Peyer's patch (tissue), 4 donors: ENCODE results near the gene RNF115. TPM values are rescaled to one million over a fixed set of nuclear protein-coding genes. Genes with fewer than 3 reads are reported as not detected.

Experiments used
- DNase-seq, 3 donors: peaks; one replicate each; pipeline ENCODE4 v3.0.0-alpha.2; 2017 to 2019
- H3K27ac ChIP-seq, 4 donors: fragments of 200-600 bp; sonication (generic); one replicate each; pipeline ENCODE4 v1.5.1; 2016 to 2019
- H3K27me3 ChIP-seq, 2 donors: fragments of 200-600 bp; sonication (generic); one replicate each; pipeline ENCODE4 v1.5.1; 2019
- H3K36me3 ChIP-seq, 3 donors: fragments of 200-600 bp; sonication (generic); one replicate each; pipeline ENCODE4 v1.5.1; 2016 to 2019
- H3K4me1 ChIP-seq, 4 donors: fragments of 200-600 bp; sonication (generic); one replicate each; pipeline ENCODE4 v1.5.1; 2016 to 2019
- H3K4me3 ChIP-seq, 4 donors: fragments of 200-600 bp; sonication (generic); 1 replicate in 3 of 4; 2 replicates in 1 of 4; pipeline ENCODE4 v1.5.1; 2016 to 2019; ENCODE audit warnings: mild to moderate bottlenecking in 1 of 4
- H3K9me3 ChIP-seq, 4 donors: fragments of 200-600 bp; sonication (generic); one replicate each; pipeline ENCODE4 v1.5.1; 2016 to 2019; ENCODE audit warnings: mild to moderate bottlenecking in 1 of 4
- CTCF ChIP-seq, 6 experiments: fragments of 450-650 bp in 4 of 6; fragments of 200-600 bp in 2 of 6; sonication (generic) in 1 of 6; IDR thresholded peaks; one replicate each; pipeline ENCODE4 v1.5.1; 2017 to 2019; ENCODE audit warnings: antibody characterized with exemption in 6 of 6, mild to moderate bottlenecking in 3 of 6, moderate library complexity in 1 of 6
- POLR2A ChIP-seq, 2 donors: fragments of 450-650 bp; IDR thresholded peaks; one replicate each; pipeline ENCODE4 v1.5.1; 2017; ENCODE audit warnings: antibody characterized with exemption in 2 of 2, mild to moderate bottlenecking in 2 of 2, moderate library complexity in 2 of 2
- total RNA-seq, 4 donors: library from RNA; depleted of rRNA; stranded (reverse); fragments of >200 nt; gene quantifications; one replicate each; pipeline ENCODE4 v1.1.0, GENCODE V29; 2016

Gene RNF115
- total RNA-seq, 4 donors from 2014 or later: 10.2 to 31.4 (median 15.0) TPM

GRCh38 chr1:145859491-145860023 is 35.7 kb upstream of the RNF115 start:
- H3K27ac ChIP-seq: peak overlapping the region; percentile 86 to 95 (median 89)
- H3K4me1 ChIP-seq: peaks cover 0 to 15% (median 3%) of the 10 kb centered on the region in 4 donors
- H3K9me3 ChIP-seq: no peaks in the 10 kb centered on the region
- H3K27me3 ChIP-seq: no peaks in the 10 kb centered on the region
- H3K36me3 ChIP-seq: peaks cover 0 to 22% (median 0%) of the 10 kb centered on the region in 3 donors
- H3K4me3 ChIP-seq: peak overlapping the region; percentile 81 to 91 (median 87)
- peak; percentile 89 to 94 (median 89) for DNase-seq
- TF ChIP-seq CTCF (IDR thresholded peaks at IDR 0.05) (peak in 2 of 6 experiments; percentile 9 to 11), POLR2A (IDR thresholded peaks at IDR 0.05) (peak; percentile 34 to 51)

DNA sequence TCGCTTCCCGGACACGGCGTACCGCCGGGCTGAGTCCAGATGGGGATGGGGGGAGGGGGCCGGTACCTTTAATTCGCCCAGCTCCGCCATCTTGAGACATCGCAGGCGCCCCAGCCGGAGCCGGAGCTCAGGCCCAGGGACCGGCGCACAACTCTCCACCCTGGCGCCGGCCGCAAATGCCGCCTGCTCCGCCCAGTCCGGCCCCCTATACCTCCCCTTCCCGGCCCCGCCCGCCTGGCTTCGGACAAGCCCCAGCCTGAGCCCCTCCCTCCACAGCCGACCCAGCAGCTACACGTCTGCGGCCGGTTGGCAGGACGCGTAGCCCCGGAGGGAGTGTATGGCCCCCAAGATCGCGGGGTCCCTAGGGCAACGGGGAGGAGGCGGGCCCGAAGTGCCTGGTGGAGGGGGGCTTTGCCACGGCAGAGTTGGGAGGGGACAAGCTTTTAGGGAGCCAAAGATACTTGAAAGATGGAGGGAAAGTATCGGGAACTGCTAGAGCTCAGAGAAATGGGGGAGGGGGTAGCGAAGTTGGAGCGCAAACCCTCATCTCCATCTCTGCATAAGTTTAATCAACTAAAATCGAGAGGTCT is 35.1 kb upstream of the RNF115 start, which contains the start of gene PIAS3:
PIAS3 (minus strand) TSS at position 181 of the 590 bp plus-strand sequence; CDS start at position 90, 91 bp downstream.
- H3K36me3 ChIP-seq: peaks cover 0 to 26% (median 0%) of the 10 kb centered on the region in 3 donors
- peak; percentile 55 to 77 for TF ChIP-seq POLR2A (IDR thresholded peaks at IDR 0.05)
- no peak for TF ChIP-seq CTCF (IDR thresholded peaks at IDR 0.05)
- peaks cover 0 to 15% (median 3%) of the 10 kb centered on the region in 4 donors for H3K4me1 ChIP-seq
- peak; percentile 94 to 97 (median 96) for DNase-seq
- H3K27ac ChIP-seq: peak within 1 kb of the TSS; percentile 86 to 95 (median 89)
- H3K4me3 ChIP-seq: peak within 1 kb of the TSS; percentile 81 to 91 (median 87)
- no peaks in the 10 kb centered on the region for H3K27me3 ChIP-seq
- H3K9me3 ChIP-seq: no peaks in the 10 kb centered on the region

DNA sequence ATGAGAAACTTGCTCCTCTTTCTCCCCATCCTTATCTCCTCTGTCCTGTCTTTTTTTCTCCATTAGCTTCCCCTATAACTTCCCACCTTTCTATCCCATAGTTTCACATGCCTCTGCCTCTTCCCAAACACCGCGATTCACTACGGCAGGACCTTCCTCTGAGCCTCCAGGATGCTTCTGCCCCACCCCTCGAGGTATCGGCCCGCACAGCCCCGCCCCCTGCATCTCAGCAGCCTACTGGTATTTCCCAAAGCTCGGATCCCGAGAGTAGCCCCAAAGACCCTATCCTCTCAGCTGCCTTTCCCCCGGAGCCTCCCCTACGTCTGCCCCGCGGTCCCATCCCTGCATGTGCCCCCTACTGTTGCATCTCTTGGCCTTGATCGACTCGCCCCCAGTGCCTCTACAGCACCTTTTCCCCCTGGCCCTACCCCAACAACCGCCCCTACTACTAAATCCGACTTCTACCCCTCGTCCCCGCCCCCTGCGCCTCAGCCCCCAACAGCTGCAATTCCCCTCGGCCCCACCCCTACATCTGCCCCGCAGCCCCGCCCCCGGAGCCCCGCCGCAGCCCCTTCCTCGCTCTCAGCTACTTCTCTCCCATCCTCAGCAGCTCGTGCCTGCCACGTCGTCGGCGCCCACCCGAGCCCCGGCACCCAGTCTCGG is 34.5 kb upstream of the RNF115 start:
- Histone ChIP-seq H3K27ac (peak overlapping the region; percentile 86 to 95 (median 89)), H3K4me1 (peaks cover 0 to 15% (median 3%) of the 10 kb centered on the region in 4 donors), H3K36me3 (peaks cover 0 to 32% (median 0%) of the 10 kb centered on the region in 3 donors), H3K9me3 (no peaks in the 10 kb centered on the region), H3K27me3 (no peaks in the 10 kb centered on the region), H3K4me3 (peak overlapping the region; percentile 81 to 91 (median 87))
- TF ChIP-seq CTCF (IDR thresholded peaks at IDR 0.05) (no peak), POLR2A (IDR thresholded peaks at IDR 0.05) (no peak)
- peak; percentile 72 to 83 (median 74) for DNase-seq

GRCh38 chr1:145857170-145857569 is 33.3 kb upstream of the RNF115 start:
- Histone ChIP-seq H3K36me3 (peaks cover 0 to 44% (median 0%) of the 10 kb centered on the region in 3 donors), H3K27me3 (no peaks in the 10 kb centered on the region), H3K9me3 (no peaks in the 10 kb centered on the region), H3K4me3 (no peak overlapping the region), H3K27ac (no peak overlapping the region), H3K4me1 (peaks cover 0 to 15% (median 3%) of the 10 kb centered on the region in 4 donors)
- TF ChIP-seq POLR2A (IDR thresholded peaks at IDR 0.05): no peak
- no peak for TF ChIP-seq CTCF (IDR thresholded peaks at IDR 0.05)
- no peak for DNase-seq

DNA sequence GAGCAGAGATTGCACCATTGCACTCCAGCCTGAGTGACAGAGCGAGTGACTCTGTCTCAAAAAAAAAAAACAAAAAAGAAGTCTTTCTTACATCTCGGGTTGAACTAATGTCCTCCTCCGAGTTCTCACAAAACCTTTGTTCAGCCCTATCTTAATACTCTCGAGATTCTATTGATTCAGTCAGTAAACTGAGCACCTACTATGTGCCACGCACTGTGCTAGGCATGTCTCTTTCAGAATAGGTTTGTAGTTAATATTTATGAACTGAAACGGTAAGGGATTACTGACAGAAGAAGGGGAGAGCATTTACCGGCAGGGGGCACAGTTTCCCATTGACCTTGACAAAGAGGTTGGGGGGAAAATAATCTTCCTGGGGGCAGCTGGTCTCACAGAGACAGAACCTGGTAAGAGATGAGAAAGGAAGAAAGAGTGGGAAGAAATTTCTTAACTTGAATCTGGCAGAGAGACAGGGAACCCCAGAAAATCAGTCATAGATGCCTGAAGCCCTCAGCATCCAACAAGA is 31.6 kb upstream of the RNF115 start:
- H3K27me3 ChIP-seq: no peaks in the 10 kb centered on the region
- no peak overlapping the region for H3K4me3 ChIP-seq
- TF ChIP-seq CTCF (IDR thresholded peaks at IDR 0.05) (no peak), POLR2A (IDR thresholded peaks at IDR 0.05) (no peak)
- no peak for DNase-seq
- no peak overlapping the region for H3K27ac ChIP-seq
- H3K4me1 ChIP-seq: peaks cover 0 to 15% (median 2%) of the 10 kb centered on the region in 4 donors
- H3K9me3 ChIP-seq: no peaks in the 10 kb centered on the region
- H3K36me3 ChIP-seq: peaks cover 0 to 61% (median 0%) of the 10 kb centered on the region in 3 donors
